HG02885 (cell line): ENCODE measurements around the gene THNSL1.
A peak's percentile ranks its signal among the peaks of the same experiment; 100 is the strongest.
"Not testable (repeated sequence)": the region's sequence is repeated elsewhere in the genome, so short reads cannot be mapped to it uniquely, and the experiment has no call there.

Experiments
- ATAC-seq: cut with Tn5 transposase; IDR thresholded peaks from one replicate; pipeline ENCODE4 v1.9.1; 2021; ENCODE audit warnings: mild to moderate bottlenecking; ENCODE audit not compliant: unreplicated experiment, poor library complexity

Gene THNSL1

GRCh38 chr10:25016376-25017153, at the start of gene THNSL1:
Gene THNSL1 (plus strand): TSS chr10:25016612. CDS start chr10:25023224, 6,612 bp downstream.
- ATAC-seq, result peak; percentile 97

- ATAC-seq, result no peak
Measured at GRCh38 chr10:24966962-24967481, 49.4 kb upstream of the THNSL1 start.

DNA sequence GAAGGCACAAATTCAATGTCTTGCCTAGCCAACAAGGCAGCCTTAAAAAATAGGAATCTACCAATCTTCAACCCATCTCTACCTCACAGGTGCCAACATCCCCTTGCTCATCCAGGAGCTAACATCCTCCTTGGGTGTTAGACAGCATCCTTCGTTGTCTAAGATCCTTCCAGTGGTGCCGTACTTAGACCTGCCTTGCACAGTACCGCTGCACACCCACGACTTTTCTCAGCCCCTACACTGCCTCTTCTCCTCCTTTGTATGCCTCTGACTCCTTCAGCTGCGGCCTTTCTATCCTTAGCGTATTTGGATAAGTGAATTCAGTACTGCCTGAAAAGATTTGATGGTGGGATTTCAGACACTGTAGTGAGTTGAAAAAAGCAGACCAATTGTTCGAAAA, 48.1 kb upstream of the THNSL1 start:
- no peak for ATAC-seq

DNA sequence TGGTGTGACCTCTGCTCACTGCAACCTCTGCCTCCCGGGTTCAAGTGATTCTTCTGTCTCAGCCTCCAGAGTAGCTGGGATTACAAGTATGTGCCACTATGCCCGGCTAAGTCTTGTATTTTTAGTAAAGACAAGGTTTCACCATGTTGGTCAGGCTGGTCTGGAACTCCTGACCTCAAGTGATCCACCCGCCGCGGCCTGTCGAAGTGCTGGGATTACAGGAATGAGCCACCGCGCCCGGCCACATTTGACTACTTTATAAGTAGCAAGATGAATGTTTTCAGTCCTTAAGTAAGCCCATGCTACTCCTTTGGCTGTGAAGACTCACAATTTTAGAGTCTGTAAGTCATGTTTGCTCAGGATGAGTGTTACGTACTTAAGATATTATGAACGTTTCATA, 47.5 kb upstream of the THNSL1 start:
- not testable (repeated sequence) for ATAC-seq

- no peak for ATAC-seq
Measured at GRCh38 chr10:24969841-24970281, 46.6 kb upstream of the THNSL1 start.

GRCh38 chr10:24971374-24971773, 45.0 kb upstream of the THNSL1 start:
- no peak for ATAC-seq

DNA sequence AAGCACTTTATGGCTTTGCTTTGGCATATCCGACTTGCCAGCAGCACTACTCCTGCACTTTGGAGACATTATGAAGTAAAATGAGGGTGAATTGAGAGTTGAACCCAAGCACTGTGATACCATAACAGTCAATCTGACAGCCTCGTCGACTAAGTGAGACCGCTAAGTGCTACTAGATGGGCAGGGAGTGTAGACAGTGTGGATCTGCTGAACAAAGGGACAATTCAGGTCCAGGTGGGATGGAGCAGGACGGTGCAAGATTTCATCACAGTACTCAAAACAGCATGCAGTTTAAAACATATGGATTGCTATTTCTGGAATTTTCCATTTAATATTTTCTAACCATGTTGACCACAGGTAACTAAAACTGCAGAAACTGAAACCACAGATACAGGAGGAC, 43.2 kb upstream of the THNSL1 start:
- no peak for ATAC-seq

DNA sequence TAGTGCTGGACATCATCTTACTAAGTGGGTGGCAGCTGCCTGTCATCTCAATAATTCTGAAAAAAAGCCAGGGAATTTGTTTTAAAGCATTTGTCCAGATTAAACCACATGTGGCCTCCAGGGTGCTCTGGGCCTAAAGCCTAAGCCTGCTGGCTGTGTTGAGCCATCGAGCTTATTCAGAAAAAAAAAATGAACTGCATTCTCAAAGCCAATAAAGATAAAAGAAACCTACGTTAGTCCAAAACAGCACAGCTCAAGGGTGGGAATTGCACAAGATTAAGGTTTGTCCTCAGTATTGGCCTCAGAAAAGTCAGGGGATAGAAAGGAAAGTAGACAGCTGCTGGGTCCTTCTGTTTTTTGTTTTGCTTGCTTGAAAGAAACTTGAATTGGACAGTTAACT, 41.4 kb upstream of the THNSL1 start:
- ATAC-seq, result no peak

GRCh38 chr10:24979685-24980084, 36.7 kb upstream of the THNSL1 start:
- ATAC-seq, result no peak

DNA sequence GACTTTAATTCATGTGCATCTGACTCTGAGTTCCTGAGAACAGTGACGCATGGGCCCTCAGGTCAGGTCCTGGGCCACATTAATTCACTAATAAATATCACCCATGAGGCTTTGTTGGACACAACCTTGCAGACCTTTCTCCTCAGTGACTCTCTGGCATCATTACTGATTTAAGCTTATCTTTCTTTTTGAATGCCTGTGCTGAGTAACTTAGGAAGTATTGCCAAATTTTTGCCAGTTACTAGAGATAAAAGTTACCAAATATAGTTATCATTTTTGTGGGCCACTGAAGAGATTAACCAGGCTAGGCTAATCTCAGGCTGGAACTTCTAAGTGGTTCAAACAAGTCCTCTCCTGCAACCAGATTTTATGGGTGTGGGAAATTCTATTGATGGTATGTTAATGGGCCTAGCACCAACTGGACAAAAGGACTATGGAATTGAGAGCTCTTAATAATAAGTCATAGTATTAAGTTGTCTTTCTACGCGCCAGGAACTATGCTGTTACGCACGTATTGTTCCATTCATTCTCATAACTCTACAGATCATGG, 35.2 kb upstream of the THNSL1 start:
- ATAC-seq, result no peak

DNA sequence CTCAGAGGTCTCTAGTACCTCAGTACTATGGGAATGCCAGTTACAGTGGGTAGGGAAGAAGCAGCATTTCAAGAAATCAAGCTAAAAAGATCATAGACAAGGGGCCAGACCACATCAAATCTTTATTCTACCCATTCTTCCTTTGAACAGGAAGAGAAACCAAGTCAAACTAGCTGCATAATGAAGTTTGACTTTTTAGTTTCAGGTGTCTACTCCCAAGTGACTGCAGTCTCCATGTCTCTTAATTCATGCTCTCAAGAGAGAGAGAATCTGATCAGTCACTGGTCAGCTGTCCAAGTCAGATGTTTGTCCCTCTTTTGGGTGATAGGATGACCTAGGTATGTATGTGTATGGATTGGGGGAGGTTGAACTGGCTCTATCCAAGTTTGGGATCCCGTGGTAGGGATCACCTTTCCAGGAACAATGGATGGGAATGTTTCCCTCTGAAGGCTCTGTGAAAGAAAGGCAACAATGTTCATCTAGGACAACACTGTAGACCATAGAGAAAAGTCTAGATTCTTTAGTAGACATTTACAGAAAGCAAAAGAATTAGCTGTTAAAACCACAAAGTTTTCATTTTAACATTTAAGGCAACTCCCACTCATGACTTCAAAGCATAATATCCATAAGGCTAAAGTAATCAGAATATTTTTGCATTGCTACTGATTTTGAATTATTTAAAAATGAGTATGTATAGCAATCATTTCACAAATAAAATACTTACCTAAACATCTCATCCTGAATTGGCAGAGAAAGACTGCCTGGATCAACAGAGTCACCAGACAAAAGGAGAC, 33.9 kb upstream of the THNSL1 start:
- ATAC-seq, result peak; percentile 56

- ATAC-seq, result no peak
Measured at GRCh38 chr10:24983130-24983529, 33.3 kb upstream of the THNSL1 start.

GRCh38 chr10:24983946-24984345, 32.5 kb upstream of the THNSL1 start:
- ATAC-seq, result no peak

- no peak for ATAC-seq
Measured at GRCh38 chr10:24984906-24985305, 31.5 kb upstream of the THNSL1 start.

- no peak for ATAC-seq
Measured at GRCh38 chr10:24988831-24989640, 27.4 kb upstream of the THNSL1 start.

- no peak for ATAC-seq
Measured at GRCh38 chr10:24989867-24990266, 26.5 kb upstream of the THNSL1 start.

GRCh38 chr10:24991298-24991697, 25.1 kb upstream of the THNSL1 start:
- ATAC-seq, result no peak

GRCh38 chr10:24992512-24993133, 23.8 kb upstream of the THNSL1 start:
- ATAC-seq, result no peak

DNA sequence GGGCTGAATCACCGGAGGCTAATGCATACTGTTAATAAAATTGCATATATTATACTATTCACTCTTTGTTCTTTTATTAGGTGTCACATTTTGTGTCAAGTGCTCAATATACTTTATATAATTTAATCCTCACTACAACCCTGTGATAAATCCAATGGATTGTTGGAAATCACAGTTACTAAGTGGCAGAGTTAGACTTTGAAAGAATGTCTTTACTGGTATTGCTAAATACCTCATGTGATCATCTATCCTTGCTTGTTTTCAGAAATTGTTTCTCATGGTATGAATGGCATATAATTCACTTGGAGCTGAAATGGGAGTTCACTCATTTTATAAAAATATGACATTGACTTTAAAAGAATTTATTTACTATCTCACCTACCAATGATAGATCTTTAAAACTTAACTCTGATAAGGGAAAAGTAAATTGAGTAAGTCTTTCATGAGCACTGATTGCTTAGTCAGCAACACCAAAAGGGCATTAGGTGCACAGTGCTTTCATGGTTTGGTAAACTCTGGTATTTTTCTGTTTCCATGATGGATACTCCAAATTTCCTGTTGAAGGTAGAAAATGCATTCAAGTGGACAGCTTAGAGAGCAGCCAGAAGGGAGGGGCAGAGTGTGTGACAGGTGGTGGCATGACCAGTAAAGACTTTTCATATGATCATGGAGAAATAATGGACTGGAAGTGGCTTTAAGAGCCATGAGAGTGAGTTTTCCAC, 23.0 kb upstream of the THNSL1 start:
- ATAC-seq, result no peak
